ENCODE measurements around the gene ABO.

- TF ChIP-seq, protein P1, sequence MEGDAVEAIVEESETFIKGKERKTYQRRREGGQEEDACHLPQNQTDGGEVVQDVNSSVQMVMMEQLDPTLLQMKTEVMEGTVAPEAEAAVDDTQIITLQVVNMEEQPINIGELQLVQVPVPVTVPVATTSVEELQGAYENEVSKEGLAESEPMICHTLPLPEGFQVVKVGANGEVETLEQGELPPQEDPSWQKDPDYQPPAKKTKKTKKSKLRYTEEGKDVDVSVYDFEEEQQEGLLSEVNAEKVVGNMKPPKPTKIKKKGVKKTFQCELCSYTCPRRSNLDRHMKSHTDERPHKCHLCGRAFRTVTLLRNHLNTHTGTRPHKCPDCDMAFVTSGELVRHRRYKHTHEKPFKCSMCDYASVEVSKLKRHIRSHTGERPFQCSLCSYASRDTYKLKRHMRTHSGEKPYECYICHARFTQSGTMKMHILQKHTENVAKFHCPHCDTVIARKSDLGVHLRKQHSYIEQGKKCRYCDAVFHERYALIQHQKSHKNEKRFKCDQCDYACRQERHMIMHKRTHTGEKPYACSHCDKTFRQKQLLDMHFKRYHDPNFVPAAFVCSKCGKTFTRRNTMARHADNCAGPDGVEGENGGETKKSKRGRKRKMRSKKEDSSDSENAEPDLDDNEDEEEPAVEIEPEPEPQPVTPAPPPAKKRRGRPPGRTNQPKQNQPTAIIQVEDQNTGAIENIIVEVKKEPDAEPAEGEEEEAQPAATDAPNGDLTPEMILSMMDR (IDR thresholded peaks at IDR 0.05): no peak
- no peak for TF ChIP-seq POLR2A (IDR thresholded peaks at IDR 0.05)
Measured at GRCh38 chr9:133276923-133277322, 1.9 kb upstream of the ABO start.

All from ovary (tissue), 3 donors.